ENCODE results near the gene KTN1.

The KTN1 gene

GRCh38 chr14:55536204-55536708 is 43.8 kb upstream of the KTN1 start:
- H3K27ac ChIP-seq = no peak overlapping the region
- TF ChIP-seq CTCF (IDR thresholded peaks at IDR 0.05) = no peak
- no peak for TF ChIP-seq ZFX (IDR thresholded peaks at IDR 0.05; ENCODE audit: borderline replicate concordance)

- no peak for TF ChIP-seq CTCF (IDR thresholded peaks at IDR 0.05)
- no peak for TF ChIP-seq ZFX (IDR thresholded peaks at IDR 0.05; ENCODE audit: borderline replicate concordance)
- H3K27ac ChIP-seq = no peak overlapping the region
Measured at GRCh38 chr14:55537782-55538181, 42.2 kb upstream of the KTN1 start.

- H3K27ac ChIP-seq = no peak overlapping the region
- TF ChIP-seq ZFX (IDR thresholded peaks at IDR 0.05; ENCODE audit: borderline replicate concordance) = no peak
- no peak for TF ChIP-seq CTCF (IDR thresholded peaks at IDR 0.05)
Measured at GRCh38 chr14:55539975-55540374, 40.0 kb upstream of the KTN1 start.

GRCh38 chr14:55540847-55541773 is 38.9 kb upstream of the KTN1 start:
- no peak overlapping the region for H3K27ac ChIP-seq
- TF ChIP-seq CTCF (IDR thresholded peaks at IDR 0.05) (no peak), ZFX (IDR thresholded peaks at IDR 0.05; ENCODE audit: borderline replicate concordance) (no peak)

GRCh38 chr14:55545779-55546178 is 34.2 kb upstream of the KTN1 start:
- no peak for TF ChIP-seq CTCF (IDR thresholded peaks at IDR 0.05)
- TF ChIP-seq ZFX (IDR thresholded peaks at IDR 0.05; ENCODE audit: borderline replicate concordance) = no peak

GRCh38 chr14:55546212-55546874 is 33.7 kb upstream of the KTN1 start:
- H3K27ac ChIP-seq = no peak overlapping the region
- TF ChIP-seq ZFX (IDR thresholded peaks at IDR 0.05; ENCODE audit: borderline replicate concordance) (no peak), CTCF (IDR thresholded peaks at IDR 0.05) (no peak)

More at GRCh38 chr14:55545779-55546178, 34.2 kb upstream of the KTN1 start:
- H3K27ac ChIP-seq = no peak overlapping the region

All from 22Rv1 (cell line).